WTC11 (cell line): ENCODE results near the gene CLCF1. TPM values are rescaled to one million over a fixed set of nuclear protein-coding genes. Genes with fewer than 3 reads are reported as not detected.

Experiments
- ATAC-seq: fragments of 200-7000 bp; cut with Tn5 transposase; 2 replicates; pipeline ENCODE4 v1.10.0; 2021; ENCODE audit warnings: mild to moderate bottlenecking, moderate library complexity
- CTCF ChIA-PET: fragments of 300-600 bp; sonication (Branson Sonifier 250); formaldehyde crosslinking; loops from one replicate; lab custom pipeline; 2021; ENCODE audit warnings: antibody characterized with exemption; lab: Charles Lee
- POLR2A ChIA-PET: fragments of 350-600 bp; sonication (Branson Sonifier 250); formaldehyde crosslinking; loops from one replicate; lab custom pipeline; 2021; ENCODE audit warnings: antibody characterized with exemption; lab: Charles Lee
- DNase-seq: peaks from one replicate; pipeline ENCODE4 v3.0.0; 2021; ENCODE audit warnings: low spot score
- H3K27ac Mint-ChIP-seq: 2 replicates; pipeline ENCODE4 v1.8.0; 2021; ENCODE audit warnings: mixed read lengths
- H3K27me3 Mint-ChIP-seq: 2 replicates; pipeline ENCODE4 v1.8.0; 2021; ENCODE audit warnings: low read depth, mild to moderate bottlenecking, moderate library complexity, mixed read lengths
- H3K36me3 Mint-ChIP-seq: 2 replicates; pipeline ENCODE4 v1.8.0; 2021; ENCODE audit warnings: mixed read lengths
- H3K4me1 Mint-ChIP-seq: 2 replicates; pipeline ENCODE4 v1.8.0; 2022; ENCODE audit warnings: mixed read lengths
- H3K4me3 Mint-ChIP-seq: 2 replicates; pipeline ENCODE4 v1.8.0; 2021; ENCODE audit warnings: mild to moderate bottlenecking, moderate library complexity, mixed read lengths
- H3K9me3 Mint-ChIP-seq: 2 replicates; pipeline ENCODE4 v1.8.0; 2021; ENCODE audit warnings: mixed read lengths
- ATF3 ChIP-seq: sonication (generic); formaldehyde crosslinking; conservative IDR thresholded peaks from 2 replicates; pipeline ENCODE4 v1.8.1; 2022; ENCODE audit warnings: mild to moderate bottlenecking, missing genetic modification reagents
- ATF6 ChIP-seq: sonication (generic); formaldehyde crosslinking; IDR thresholded peaks from 2 replicates; pipeline ENCODE4 v1.8.1; 2023; ENCODE audit warnings: mild to moderate bottlenecking, missing genetic modification reagents
- EMX1 ChIP-seq: fragments of 250-450 bp; sonication (Bioruptor Pico); IDR thresholded peaks from 2 replicates; pipeline ENCODE4 v1.8.0; 2021; ENCODE audit warnings: mild to moderate bottlenecking
- ESRRA ChIP-seq: sonication (generic); formaldehyde crosslinking; IDR thresholded peaks from 2 replicates; pipeline ENCODE4 v1.8.1; 2022; ENCODE audit warnings: mild to moderate bottlenecking, missing genetic modification reagents, borderline replicate concordance
- FOXJ3 ChIP-seq: sonication (generic); formaldehyde crosslinking; IDR thresholded peaks from 2 replicates; pipeline ENCODE4 v1.9.0; 2021; ENCODE audit warnings: missing genetic modification reagents, mild to moderate bottlenecking, borderline replicate concordance
- FOXP1 ChIP-seq: sonication (generic); formaldehyde crosslinking; IDR thresholded peaks from 2 replicates; pipeline ENCODE4 v1.8.0; 2022; ENCODE audit warnings: missing genetic modification reagents, mild to moderate bottlenecking, moderate library complexity, borderline replicate concordance
- GABPB1 ChIP-seq: sonication (generic); formaldehyde crosslinking; IDR thresholded peaks from 2 replicates; pipeline ENCODE4 v1.8.1; 2023; ENCODE audit warnings: mild to moderate bottlenecking, missing genetic modification reagents
- HMGA2 ChIP-seq: fragments of 250-450 bp; sonication (Bioruptor Pico); IDR thresholded peaks from 2 replicates; pipeline ENCODE4 v1.4.0; 2021; ENCODE audit warnings: mild to moderate bottlenecking, moderate library complexity
- IRF1 ChIP-seq: sonication (generic); formaldehyde crosslinking; IDR thresholded peaks from 2 replicates; pipeline ENCODE4 v1.8.0; 2023; ENCODE audit warnings: missing genetic modification reagents
- IRF2 ChIP-seq: sonication (generic); formaldehyde crosslinking; IDR thresholded peaks from 2 replicates; pipeline ENCODE4 v1.8.0; 2022; ENCODE audit warnings: low read depth, missing genetic modification reagents, borderline replicate concordance
- JAZF1 ChIP-seq: fragments of 250-450 bp; sonication (Bioruptor Pico); IDR thresholded peaks from 2 replicates; pipeline ENCODE4 v1.9.0; 2021; ENCODE audit warnings: moderate library complexity, mild to moderate bottlenecking, inconsistent platforms
- KAT7 ChIP-seq: sonication (generic); formaldehyde crosslinking; IDR thresholded peaks from 2 replicates; pipeline ENCODE4 v1.8.1; 2023; ENCODE audit warnings: missing genetic modification reagents, mild to moderate bottlenecking, borderline replicate concordance
- MAX ChIP-seq: sonication (generic); formaldehyde crosslinking; IDR thresholded peaks from 2 replicates; pipeline ENCODE4 v1.8.0; 2022; ENCODE audit warnings: mild to moderate bottlenecking, missing genetic modification reagents
- MLX ChIP-seq: sonication (generic); formaldehyde crosslinking; IDR thresholded peaks from 2 replicates; pipeline ENCODE4 v1.8.1; 2023; ENCODE audit warnings: mild to moderate bottlenecking, missing genetic modification reagents, moderate library complexity
- NFE2L1 ChIP-seq: sonication (generic); formaldehyde crosslinking; IDR thresholded peaks from 2 replicates; pipeline ENCODE4 v1.8.1; 2023; ENCODE audit warnings: missing genetic modification reagents
- NR1H2 ChIP-seq: sonication (generic); formaldehyde crosslinking; IDR thresholded peaks from 2 replicates; pipeline ENCODE4 v1.9.0; 2021; ENCODE audit warnings: mild to moderate bottlenecking, moderate library complexity, missing genetic modification reagents
- OVOL2 ChIP-seq: fragments of 250-450 bp; sonication (Bioruptor Pico); IDR thresholded peaks from 2 replicates; pipeline ENCODE4 v1.9.0; 2021; ENCODE audit warnings: mild to moderate bottlenecking, borderline replicate concordance
- PRDM15 ChIP-seq: sonication (generic); formaldehyde crosslinking; IDR thresholded peaks from 2 replicates; pipeline ENCODE4 v1.8.0; 2022; ENCODE audit warnings: missing genetic modification reagents
- RORB ChIP-seq: fragments of 250-450 bp; sonication (Bioruptor Pico); IDR thresholded peaks from 2 replicates; pipeline ENCODE4 v1.9.0; 2021; ENCODE audit warnings: mild to moderate bottlenecking
- SMAD4 ChIP-seq: sonication (generic); formaldehyde crosslinking; IDR thresholded peaks from 2 replicates; pipeline ENCODE4 v1.8.0; 2022; ENCODE audit warnings: mild to moderate bottlenecking, missing genetic modification reagents
- TP53 ChIP-seq: sonication (generic); formaldehyde crosslinking; IDR thresholded peaks from 2 replicates; pipeline ENCODE4 v1.8.1; 2023; ENCODE audit warnings: mild to moderate bottlenecking, missing genetic modification reagents
- USF1 ChIP-seq: sonication (generic); formaldehyde crosslinking; IDR thresholded peaks from 2 replicates; pipeline ENCODE4 v1.8.0; 2022; ENCODE audit warnings: mild to moderate bottlenecking, missing genetic modification reagents
- ZNF121 ChIP-seq: sonication (generic); formaldehyde crosslinking; IDR thresholded peaks from 2 replicates; pipeline ENCODE4 v1.8.0; 2023; ENCODE audit warnings: missing genetic modification reagents
- ZNF416 ChIP-seq: fragments of 250-450 bp; sonication (Bioruptor Pico); IDR thresholded peaks from 2 replicates; pipeline ENCODE4 v1.9.0; 2021; ENCODE audit warnings: mild to moderate bottlenecking, inconsistent platforms
- ZNF512 ChIP-seq: sonication (generic); formaldehyde crosslinking; IDR thresholded peaks from 2 replicates; pipeline ENCODE4 v1.8.1; 2022; ENCODE audit warnings: missing genetic modification reagents, borderline replicate concordance
- total RNA-seq: library from RNA; stranded (reverse); gene quantifications from 3 replicates; pipeline ENCODE4 v1.2.3, GENCODE V29; 2021

CLCF1 gene
- total RNA-seq, 1 experiment from 2014 or later, result 0.92 TPM

- TF ChIP-seq PRDM15 (CRISPR knock-in tag) (peak; percentile 13; the same call in 1 of the 2 replicates), RORB (CRISPR knock-in tag) (no peak), ATF3 (CRISPR knock-in tag) (no peak), IRF2 (CRISPR knock-in tag) (no peak), FOXJ3 (CRISPR knock-in tag) (no peak), SMAD4 (CRISPR knock-in tag) (0 out of 2 replicates have a peak, but pooled peaks have one; percentile 53), FOXP1 (CRISPR knock-in tag) (peak; percentile 94), NFE2L1 (0 out of 2 replicates have a peak, but pooled peaks have one; percentile 55), GABPB1 (CRISPR knock-in tag) (peak; percentile 70; the same call in 1 of the 2 replicates), NR1H2 (CRISPR knock-in tag) (no peak), ZNF121 (no peak), TP53 (CRISPR knock-in tag) (peak; percentile 89; the same call in 1 of the 2 replicates), USF1 (peak; percentile 100), HMGA2 (CRISPR knock-in tag) (no peak), EMX1 (no peak), MLX (CRISPR knock-in tag) (no peak), ESRRA (CRISPR knock-in tag) (peak; percentile 94), JAZF1 (CRISPR knock-in tag) (no peak), ZNF512 (CRISPR knock-in tag) (no peak), OVOL2 (CRISPR knock-in tag) (no peak)
- TF ChIP-seq, all 79 proteins: peak for 36
These were observed 18.1 kb upstream of the CLCF1 start, which contains the start of gene RAD9A (continued) for GRCh38 chr11:67391304-67392182.

GRCh38 chr11:67390947-67391303 lies 17.5 kb upstream of the CLCF1 start:
- POLR2A ChIA-PET, result interaction anchor here (1.7 kb wide), 1 partner anchor 11 kb away, joined by 21 read pairs; the partner anchor contains the start of gene PPP1CA
- CTCF ChIA-PET, result interaction anchor here (0.6 to 7.3 kb wide), 8 partner anchors 9 to 92 kb away, joined by 3 to 112 read pairs (median 6); partner anchors contain the start of genes AIP, POLD4 and PPP1CA
- no peak for TF ChIP-seq KAT7 (CRISPR knock-in tag)
- no peak for TF ChIP-seq IRF1
- TF ChIP-seq ATF6 (CRISPR knock-in tag), result no peak
- no peak for TF ChIP-seq MAX (CRISPR knock-in tag)
- TF ChIP-seq ZNF416 (CRISPR knock-in tag), result no peak
- no peak for TF ChIP-seq FOXJ3 (CRISPR knock-in tag)

More at GRCh38 chr11:67390947-67391303, 17.5 kb upstream of the CLCF1 start:
- DNase-seq (no peak), ATAC-seq (no peak)
- Mint-ChIP-seq H3K9me3 (no peaks in the 10 kb centered on the region), H3K36me3 (peaks cover 11% of the 10 kb centered on the region), H3K27me3 (peaks cover under 1% of the 10 kb centered on the region; the same call in 1 of the 2 replicates), H3K4me3 (peak overlapping the region; percentile 75), H3K4me1 (peaks cover 30% of the 10 kb centered on the region), H3K27ac (peak overlapping the region; percentile 85)
